VCaP (cell line): ENCODE results near the gene HMCN1.

Experiments used
- H3K27ac ChIP-seq: fragments of 450-650 bp; 2 replicates; pipeline ENCODE4 v1.5.1; 2017
- TF ChIP-seq, protein P1 (sequence below): fragments of 450-650 bp; conservative IDR thresholded peaks from 2 replicates; pipeline ENCODE4 v1.5.1; 2017; ENCODE audit warnings: mild to moderate bottlenecking, moderate library complexity

HMCN1 gene

DNA sequence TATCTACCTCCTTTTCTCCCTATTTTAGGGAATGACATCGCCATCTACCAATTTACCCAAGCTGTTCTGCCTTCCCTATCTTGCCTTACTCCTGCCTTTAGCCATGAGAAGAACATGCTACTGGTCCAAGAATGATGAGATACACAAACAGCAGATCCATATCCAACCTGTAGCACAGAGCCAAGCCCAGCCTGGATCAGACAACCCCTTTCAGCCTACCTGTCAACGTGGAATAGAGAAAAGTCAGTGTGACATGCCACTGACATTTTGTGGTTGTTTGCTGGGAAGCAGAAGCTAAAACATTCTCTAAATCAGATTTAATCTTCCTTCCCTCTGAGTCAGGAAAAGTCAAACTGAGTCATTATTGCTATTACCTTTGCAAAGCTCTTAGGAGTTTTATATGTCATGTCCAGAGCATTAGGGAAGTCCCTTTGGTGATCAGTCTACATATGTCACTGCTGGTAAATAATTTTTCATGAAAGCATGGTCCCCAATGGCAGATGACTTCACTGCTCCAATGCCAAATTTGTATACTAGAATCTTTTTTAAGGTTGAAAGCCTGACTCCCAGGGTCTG is 497.8 kb downstream of the HMCN1 start:
- H3K27ac ChIP-seq: no peak overlapping the region
- TF ChIP-seq, protein P1, sequence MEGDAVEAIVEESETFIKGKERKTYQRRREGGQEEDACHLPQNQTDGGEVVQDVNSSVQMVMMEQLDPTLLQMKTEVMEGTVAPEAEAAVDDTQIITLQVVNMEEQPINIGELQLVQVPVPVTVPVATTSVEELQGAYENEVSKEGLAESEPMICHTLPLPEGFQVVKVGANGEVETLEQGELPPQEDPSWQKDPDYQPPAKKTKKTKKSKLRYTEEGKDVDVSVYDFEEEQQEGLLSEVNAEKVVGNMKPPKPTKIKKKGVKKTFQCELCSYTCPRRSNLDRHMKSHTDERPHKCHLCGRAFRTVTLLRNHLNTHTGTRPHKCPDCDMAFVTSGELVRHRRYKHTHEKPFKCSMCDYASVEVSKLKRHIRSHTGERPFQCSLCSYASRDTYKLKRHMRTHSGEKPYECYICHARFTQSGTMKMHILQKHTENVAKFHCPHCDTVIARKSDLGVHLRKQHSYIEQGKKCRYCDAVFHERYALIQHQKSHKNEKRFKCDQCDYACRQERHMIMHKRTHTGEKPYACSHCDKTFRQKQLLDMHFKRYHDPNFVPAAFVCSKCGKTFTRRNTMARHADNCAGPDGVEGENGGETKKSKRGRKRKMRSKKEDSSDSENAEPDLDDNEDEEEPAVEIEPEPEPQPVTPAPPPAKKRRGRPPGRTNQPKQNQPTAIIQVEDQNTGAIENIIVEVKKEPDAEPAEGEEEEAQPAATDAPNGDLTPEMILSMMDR: no peak

DNA sequence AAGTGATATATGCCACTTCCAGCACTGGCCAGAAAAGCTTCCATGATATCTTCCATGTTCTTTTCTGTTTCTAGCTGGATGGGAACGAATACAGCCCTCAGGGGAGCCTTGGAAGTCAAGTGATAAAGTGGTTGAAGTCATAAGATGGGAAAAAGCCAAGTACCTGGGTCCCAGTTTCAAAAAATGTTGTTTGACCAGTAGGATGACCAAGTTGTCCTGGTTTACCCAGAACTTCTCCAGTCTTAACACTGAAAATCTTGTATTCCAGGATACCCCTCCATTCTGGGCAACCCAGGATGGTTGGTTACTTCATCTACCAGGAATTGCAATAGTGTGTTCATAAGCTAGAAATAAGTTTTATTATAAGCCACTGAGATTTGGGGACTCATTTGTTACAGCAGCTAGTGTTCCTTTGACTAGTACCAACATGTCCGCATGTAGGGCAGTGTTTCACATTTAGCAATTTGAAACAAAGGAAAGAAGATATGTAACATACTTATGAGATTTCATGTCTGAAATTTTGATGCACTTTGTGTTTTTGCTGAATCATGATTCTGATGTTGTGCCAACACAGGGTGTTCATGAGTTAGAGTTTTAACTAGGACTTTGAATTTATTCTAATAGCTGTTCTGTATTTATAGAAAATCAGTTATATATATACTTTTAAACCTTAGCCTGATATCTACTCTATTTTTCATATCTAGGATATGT is 500.9 kb downstream of the HMCN1 start:
- H3K27ac ChIP-seq: no peak overlapping the region
- TF ChIP-seq, protein P1: no peak

DNA sequence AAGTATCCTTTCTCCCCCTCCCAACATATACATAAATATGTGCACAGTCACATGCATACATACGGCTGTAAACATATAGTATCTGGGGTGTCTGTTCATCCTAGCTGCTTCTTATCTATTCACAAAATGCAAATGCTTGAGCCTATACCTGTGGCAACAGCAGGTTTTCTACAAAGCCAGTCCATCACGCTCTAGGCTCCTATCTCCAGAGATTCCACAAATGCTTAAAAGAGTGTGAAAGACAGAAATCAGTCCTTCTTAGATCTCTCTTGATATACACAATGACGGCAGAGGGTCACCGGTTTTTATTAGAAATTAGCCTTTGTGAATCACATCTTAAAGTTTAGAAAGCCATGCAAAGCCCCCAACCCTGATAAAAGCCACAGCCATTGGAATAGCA is 501.5 kb downstream of the HMCN1 start:
- H3K27ac ChIP-seq: no peak overlapping the region
- TF ChIP-seq, protein P1: no peak

DNA sequence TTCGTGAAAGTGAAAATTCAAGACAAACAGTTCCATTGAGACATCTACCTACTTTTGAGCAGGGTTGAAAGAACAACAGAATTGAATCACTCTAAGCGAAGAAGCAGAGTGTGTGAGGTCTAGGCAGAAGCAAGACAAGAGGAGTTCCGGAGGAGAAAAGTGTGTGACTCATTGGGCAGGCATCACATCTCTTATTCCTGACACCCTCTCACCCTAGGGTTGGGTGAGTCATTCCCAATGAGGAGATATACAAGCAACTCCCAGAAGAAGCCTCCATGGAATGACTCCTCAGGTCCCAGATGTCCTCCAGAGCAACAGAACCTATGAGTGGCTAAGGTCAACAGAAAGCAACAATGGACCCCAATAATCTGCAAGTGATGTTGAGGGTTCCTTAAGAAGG is 502.7 kb downstream of the HMCN1 start:
- H3K27ac ChIP-seq: no peak overlapping the region
- TF ChIP-seq, protein P1: no peak

DNA sequence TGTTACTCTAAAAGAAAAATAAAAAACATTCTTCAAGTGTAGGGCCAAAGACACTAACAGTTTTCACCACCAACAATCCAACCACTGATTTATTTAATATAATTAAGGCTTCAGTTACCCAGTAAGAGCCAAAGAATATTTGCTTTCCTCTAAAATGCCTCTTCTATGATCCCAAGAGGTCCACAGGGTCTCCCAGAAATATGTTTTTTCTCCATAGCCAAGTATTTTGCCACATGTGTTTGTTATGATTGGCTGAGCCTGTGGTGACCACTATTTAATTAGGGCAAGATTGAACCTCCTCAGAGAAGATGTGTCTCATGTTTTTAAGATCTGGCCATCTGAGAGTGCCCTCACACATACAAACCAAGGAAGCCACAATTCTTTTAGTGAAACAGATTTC is 505.0 kb downstream of the HMCN1 start:
- TF ChIP-seq, protein P1: no peak
- no peak overlapping the region for H3K27ac ChIP-seq

DNA sequence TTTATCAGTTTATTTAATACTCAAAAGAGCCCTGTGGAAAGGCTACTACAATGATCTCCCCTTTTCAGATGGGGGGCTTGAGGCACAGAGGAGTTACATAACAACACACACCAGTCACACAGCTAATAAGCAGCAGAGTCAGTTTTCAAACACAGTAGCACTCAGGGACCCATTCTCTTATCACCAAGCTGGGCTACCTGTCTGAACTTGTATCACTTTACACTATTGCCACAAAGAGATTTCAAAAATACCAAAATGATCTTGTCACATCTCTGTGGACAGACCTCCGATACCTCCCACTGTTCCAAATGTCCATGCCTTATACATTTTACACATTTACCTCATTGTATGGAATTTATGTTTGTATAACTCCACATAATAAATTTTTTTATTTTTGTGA is 506.2 kb downstream of the HMCN1 start:
- TF ChIP-seq, protein P1: no peak
- no peak overlapping the region for H3K27ac ChIP-seq
